GOT3 (cell line): ENCODE results near the gene HTR6.
"Not testable (repeated sequence)": the region's sequence is repeated elsewhere in the genome, so short reads cannot be mapped to it uniquely, and the experiment has no call there.

Experiments used
- DNase-seq: peaks from one replicate; lab custom pipeline; 2025; ENCODE audit warnings: mixed read lengths; lab: John Stamatoyannopoulos, UW

The HTR6 gene

GRCh38 chr1:19664453-19665185, at the start of gene HTR6:
TSS of gene HTR6 (plus strand) at chr1:19664875. CDS start at chr1:19665754, 879 bp downstream.
- DNase-seq, result no peak

- no peak for DNase-seq
Measured at GRCh38 chr1:19615438-19615837, 49.2 kb upstream of the HTR6 start.

- no peak for DNase-seq
Measured at GRCh38 chr1:19616489-19616888, 48.2 kb upstream of the HTR6 start.

- no peak for DNase-seq
Measured at GRCh38 chr1:19617376-19617775, 47.3 kb upstream of the HTR6 start.

GRCh38 chr1:19618428-19618827, 46.2 kb upstream of the HTR6 start:
- no peak for DNase-seq

GRCh38 chr1:19619697-19620384, 44.8 kb upstream of the HTR6 start:
- no peak for DNase-seq

GRCh38 chr1:19620786-19621185, 43.9 kb upstream of the HTR6 start:
- no peak for DNase-seq

- DNase-seq, result no peak
Measured at GRCh38 chr1:19621274-19621950, 43.3 kb upstream of the HTR6 start.

- DNase-seq, result no peak
Measured at GRCh38 chr1:19622204-19622603, 42.5 kb upstream of the HTR6 start.

GRCh38 chr1:19623523-19623922, 41.2 kb upstream of the HTR6 start:
- DNase-seq, result no peak

GRCh38 chr1:19625291-19625937, 39.3 kb upstream of the HTR6 start:
- DNase-seq, result no peak

- DNase-seq, result no peak
Measured at GRCh38 chr1:19628879-19629278, 35.8 kb upstream of the HTR6 start.

GRCh38 chr1:19629357-19629756, 35.3 kb upstream of the HTR6 start:
- DNase-seq, result no peak

- DNase-seq, result not testable (repeated sequence)
Measured at GRCh38 chr1:19630192-19630591, 34.5 kb upstream of the HTR6 start.

- no peak for DNase-seq
Measured at GRCh38 chr1:19630720-19631395, 33.8 kb upstream of the HTR6 start.

GRCh38 chr1:19632211-19632610, 32.5 kb upstream of the HTR6 start:
- DNase-seq, result no peak

GRCh38 chr1:19633106-19633505, 31.6 kb upstream of the HTR6 start:
- DNase-seq, result no peak

- DNase-seq, result not testable (repeated sequence)
Measured at GRCh38 chr1:19635064-19635463, 29.6 kb upstream of the HTR6 start.

GRCh38 chr1:19635646-19636045, 29.0 kb upstream of the HTR6 start:
- no peak for DNase-seq

- no peak for DNase-seq
Measured at GRCh38 chr1:19636065-19636464, 28.6 kb upstream of the HTR6 start.

GRCh38 chr1:19636749-19637148, 27.9 kb upstream of the HTR6 start:
- DNase-seq, result not testable (repeated sequence)

- DNase-seq, result no peak
Measured at GRCh38 chr1:19637606-19638005, 27.1 kb upstream of the HTR6 start.
